HG02610 (cell line): ENCODE data around the gene ZG16B.

ENCODE experiments used
- ATAC-seq: cut with Tn5 transposase; IDR thresholded peaks from one replicate; pipeline ENCODE4 v1.9.1; 2021; ENCODE audit warnings: mild to moderate bottlenecking, moderate library complexity; ENCODE audit not compliant: unreplicated experiment

ZG16B gene

DNA sequence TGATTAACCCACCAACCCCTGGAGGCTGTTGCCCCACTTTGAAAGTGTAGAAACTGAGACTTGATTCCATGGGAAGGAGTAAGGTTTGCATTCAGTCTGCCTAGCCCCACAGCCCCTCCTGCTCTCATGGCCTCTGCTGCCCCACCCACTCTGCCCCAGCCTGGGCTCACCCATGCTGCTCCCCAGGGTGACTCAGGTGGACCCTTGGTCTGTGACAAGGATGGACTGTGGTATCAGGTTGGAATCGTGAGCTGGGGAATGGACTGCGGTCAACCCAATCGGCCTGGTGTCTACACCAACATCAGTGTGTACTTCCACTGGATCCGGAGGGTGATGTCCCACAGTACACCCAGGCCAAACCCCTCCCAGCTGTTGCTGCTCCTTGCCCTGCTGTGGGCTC, 25.4 kb upstream of the ZG16B start:
- no peak for ATAC-seq

GRCh38 chr16:2806286-2806685, 23.8 kb upstream of the ZG16B start:
- ATAC-seq = no peak

GRCh38 chr16:2808181-2808580, 21.9 kb upstream of the ZG16B start:
- ATAC-seq = no peak

DNA sequence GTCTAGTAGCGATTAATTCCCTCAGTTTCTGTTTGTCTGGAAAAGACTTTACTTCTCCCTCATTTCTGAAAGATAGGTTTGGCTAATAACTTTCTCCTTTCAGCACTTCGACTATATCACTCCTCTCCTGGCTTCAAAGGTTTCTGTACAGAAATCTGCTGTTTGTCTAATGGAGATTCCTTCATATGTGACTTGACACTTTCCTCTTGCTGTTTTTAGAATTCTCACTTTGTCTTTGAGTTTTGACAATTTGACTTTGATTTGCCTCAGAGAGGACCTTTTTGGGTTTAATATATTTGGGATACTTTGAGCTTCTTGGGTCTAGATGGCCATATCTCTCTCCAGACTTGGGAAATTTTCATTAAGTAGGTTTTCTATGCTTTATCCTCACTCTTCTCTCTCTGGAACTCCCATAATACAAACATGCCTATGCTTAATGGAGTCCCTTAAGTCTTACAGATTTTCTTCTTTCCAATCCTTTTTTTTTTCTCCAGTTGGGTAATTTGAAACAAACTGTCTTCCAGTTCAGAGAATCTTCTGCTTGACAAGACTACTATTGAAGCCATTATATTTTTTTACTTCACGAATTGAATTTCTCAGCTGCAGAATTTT, 20.8 kb upstream of the ZG16B start:
- no peak for ATAC-seq

DNA sequence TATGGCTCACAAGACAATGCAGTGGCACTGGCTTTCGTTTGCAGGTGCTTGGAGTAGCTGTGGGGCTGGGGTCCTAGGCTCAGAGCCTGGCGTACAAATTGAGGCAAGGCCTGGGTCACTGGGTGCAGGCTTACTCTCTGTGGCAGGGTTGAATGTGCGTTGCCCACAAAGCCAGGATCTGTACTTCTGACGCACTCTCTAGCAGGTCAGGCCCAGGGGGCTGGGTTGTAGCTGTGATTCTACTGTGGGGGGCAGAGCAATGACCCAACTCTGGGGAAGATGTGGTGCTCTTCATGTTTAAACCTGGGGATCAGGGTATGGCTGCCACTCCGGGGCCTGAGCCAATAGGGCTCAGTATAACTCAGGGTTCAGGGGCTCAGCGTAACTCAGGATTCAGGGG, 19.5 kb upstream of the ZG16B start:
- ATAC-seq = no peak

DNA sequence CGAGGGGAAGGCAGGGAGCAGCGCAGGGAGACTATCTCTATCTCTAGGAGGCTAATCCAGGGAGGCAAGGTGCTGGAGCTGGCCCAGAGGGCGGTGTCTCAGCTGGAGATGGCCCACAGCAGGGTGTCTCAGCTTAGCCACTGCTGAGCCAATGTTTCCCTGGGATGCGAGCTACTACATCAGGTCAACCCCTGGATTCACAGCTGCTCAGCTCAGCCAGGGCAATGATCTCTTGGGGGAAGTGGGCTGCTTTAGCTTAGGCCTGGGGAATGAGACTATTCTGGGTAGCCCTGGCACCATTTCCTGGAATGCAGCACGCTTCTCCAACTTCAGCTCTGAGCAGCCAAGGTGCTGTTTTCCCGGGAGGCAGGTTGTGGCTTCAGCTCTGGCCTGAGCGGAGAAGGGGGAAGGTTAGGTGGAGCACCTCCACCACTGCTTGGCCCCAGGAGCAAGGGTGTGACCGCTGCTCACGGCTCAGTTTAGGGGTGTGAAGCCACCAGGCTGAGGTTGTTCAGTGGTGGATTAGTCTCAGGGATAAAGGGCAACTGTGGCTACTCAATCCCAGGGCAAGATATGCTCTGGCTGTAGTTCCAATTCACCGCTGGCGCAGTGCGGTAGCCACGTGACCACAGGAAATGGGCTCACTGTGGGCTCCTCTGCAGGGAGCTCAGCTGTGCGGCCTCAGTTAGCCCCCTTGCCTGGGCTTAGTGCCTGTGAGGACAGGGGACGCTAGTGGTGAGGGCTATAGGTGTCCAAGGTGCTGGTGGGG, 18.2 kb upstream of the ZG16B start:
- no peak for ATAC-seq

GRCh38 chr16:2813771-2814221, 16.3 kb upstream of the ZG16B start:
- no peak for ATAC-seq

DNA sequence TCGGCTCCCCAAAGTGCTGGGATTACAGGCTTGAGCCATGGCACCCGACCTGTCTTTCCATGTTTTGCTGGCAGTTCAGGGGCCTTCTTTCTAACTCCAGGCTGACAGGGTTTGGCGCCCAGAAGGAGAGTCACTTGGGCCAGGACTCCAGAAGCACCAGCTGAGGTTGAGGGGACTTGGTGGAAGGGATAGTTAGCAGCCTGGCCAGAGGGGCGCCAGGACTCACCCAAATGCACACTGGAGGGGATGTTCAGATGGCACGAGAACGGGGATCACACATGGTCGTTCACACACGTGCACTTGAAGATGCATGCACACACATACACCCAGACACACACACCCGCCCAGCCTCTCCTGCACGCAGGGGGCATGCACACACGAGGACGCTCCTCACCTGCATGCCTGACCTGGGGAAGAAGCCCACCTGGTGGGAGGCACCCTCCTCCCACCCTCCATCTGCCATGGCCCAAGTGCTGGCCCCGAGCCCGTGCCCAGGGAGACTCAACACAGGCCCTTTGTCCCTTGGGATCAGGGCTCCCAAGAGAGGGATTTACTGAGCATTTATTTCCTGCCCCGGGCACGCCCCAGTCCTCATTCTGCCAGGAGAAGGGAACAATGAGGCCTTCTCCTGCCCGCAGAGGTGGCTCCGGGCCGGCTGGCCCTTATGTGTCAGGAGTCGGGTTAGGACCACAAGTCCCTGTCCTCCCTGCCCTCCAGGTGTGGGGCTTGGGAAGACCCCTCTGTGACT, 15.4 kb upstream of the ZG16B start:
- ATAC-seq = no peak

DNA sequence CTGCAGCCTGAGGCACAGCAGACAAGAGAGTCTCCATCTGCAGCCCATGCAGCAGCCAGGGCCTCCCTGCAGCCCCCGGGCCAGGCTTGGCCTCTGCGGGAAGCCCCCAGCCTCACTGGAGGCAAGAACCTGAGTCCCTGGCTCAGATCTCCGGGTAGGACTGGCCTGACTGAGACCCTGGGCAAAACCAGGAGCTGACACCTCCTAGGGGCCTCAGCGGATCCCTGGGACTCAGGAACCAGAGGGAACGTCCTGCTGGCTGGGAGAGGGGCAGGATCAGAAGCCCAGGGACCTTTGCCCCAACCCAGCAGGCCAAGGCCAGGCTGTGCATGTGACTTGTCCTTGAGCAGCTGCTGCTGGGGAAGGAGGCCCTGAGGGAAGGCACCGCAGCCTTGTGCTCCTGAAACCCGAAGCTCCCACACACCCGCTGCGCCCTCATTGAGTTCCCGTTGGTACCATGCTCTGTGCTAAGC, 14.8 kb upstream of the ZG16B start:
- ATAC-seq = no peak

GRCh38 chr16:2816751-2817339, 13.3 kb upstream of the ZG16B start, which contains the start of gene PRSS21:
Gene PRSS21, plus strand, starts transcription at chr16:2817237. Its CDS starts 32 bp downstream, at chr16:2817269.
- no peak for ATAC-seq

DNA sequence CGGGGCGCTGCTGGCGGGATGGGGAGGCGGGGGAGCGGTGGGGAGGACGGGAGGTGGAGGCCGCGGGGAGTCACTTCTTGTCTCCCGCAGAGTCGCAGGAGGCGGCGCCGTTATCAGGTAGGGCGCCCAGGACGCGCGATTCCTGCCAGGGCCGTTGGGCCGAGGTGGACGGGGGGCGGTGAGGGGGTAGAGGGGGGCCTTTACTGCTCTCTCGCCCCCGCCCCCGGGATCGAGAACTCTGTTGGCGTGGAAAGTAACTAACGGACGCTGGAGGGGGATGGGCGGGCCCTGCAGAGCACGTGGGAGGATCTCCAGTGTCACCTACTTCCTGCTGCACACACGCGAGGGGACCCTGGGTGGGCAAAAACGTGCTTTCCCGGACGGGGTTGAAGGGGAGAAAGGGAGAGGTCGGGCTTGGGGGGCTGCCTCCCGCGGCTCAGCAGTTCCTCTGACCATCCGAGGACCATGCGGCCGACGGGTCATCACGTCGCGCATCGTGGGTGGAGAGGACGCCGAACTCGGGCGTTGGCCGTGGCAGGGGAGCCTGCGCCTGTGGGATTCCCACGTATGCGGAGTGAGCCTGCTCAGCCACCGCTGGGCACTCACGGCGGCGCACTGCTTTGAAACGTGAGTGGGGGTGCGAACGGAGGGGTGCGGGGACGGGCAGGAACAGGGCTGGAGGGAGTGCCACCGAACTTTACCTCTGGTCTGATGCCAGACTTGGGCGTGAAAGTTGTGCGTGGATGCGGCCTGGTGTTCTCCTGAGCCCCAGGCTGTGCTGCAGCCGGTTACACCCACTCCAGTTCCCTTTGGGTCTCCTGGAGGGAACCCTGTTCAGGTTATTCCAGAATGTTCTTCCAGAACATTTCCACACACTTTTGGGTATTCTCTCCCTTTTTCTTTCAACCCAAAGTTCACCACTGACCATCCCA, 12.5 kb upstream of the ZG16B start:
- no peak for ATAC-seq

DNA sequence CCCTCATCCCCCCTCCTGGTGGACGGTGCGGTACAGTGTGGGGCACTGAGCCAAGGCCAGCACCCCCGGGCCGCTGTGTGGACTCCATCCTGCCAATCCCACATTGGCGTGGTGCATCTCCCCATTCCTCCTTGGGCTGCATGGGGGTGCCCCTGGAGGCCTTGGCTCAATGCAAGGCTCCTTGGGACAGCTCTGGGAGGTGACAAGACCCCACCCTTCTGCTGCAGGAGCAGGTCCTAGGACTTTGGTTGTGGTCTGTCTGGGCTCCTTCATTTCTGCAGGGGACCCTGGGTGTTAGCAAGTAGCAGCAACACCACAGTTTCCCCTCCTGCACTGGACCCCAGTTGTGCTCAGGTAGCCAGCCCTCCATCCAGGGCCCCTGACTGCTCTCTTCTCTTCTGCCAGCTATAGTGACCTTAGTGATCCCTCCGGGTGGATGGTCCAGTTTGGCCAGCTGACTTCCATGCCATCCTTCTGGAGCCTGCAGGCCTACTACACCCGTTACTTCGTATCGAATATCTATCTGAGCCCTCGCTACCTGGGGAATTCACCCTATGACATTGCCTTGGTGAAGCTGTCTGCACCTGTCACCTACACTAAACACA, 11.7 kb upstream of the ZG16B start:
- ATAC-seq = no peak

GRCh38 chr16:2819179-2819938, 10.7 kb upstream of the ZG16B start:
- no peak for ATAC-seq

GRCh38 chr16:2819939-2820835, 9.9 kb upstream of the ZG16B start:
- no peak for ATAC-seq

- no peak for ATAC-seq
Measured at GRCh38 chr16:2820836-2821486, 9.1 kb upstream of the ZG16B start.

DNA sequence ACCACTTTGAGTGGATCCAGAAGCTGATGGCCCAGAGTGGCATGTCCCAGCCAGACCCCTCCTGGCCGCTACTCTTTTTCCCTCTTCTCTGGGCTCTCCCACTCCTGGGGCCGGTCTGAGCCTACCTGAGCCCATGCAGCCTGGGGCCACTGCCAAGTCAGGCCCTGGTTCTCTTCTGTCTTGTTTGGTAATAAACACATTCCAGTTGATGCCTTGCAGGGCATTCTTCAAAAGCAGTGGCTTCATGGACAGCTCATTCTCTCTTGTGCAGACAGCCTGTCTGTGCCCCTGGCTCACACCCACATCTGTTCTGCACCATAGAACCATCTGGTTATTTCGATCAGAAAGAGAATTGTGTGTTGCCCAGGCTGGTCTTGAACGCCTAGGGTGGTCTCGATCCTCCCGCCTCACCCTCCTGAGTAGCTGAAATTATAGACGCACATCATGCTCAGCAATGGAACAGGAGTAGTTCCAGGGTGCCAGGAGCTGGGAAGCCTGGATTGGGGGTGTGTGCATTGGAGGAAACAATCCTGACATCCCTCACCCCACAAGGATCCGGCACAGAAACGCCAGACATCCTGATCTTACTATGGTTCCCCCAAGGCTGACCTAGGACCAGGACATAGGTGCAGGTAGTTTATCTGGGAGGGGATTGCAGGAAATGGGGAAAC, 8.5 kb upstream of the ZG16B start:
- no peak for ATAC-seq

DNA sequence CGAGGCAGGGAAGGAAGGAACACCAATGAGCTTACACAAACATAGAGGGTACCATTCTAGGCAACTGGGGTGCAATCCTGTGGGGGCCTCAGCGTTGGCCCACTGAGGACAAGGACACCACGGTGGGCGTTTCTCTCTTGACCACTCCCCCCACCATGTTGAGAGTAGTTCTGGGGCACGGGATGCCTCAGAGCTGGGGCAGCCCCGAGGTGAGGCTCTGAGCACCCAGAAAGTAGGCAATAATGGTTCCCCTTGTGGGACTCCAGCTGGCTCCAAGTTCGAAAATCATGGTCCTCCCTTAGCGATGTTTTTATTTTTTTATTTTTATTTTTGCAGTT, 8.0 kb upstream of the ZG16B start:
- no peak for ATAC-seq
